GM23338 (cell line): Measurements from ENCODE around the gene PAPPA2. TPM values are rescaled to one million over a fixed set of nuclear protein-coding genes. Genes with fewer than 3 reads are reported as not detected.

Experiments
- ATAC-seq: fragments of 200-7000 bp; cut with Tn5 transposase; 3 replicates; pipeline ENCODE4 v1.9.1; 2020
- DNase-seq: peaks from one replicate; pipeline ENCODE4 v3.0.0-alpha.2; 2015; ENCODE audit warnings: low spot score
- H2AFZ ChIP-seq: fragments of 200-600 bp; sonication (generic); 2 replicates; pipeline ENCODE4 v1.8.0; 2016; ENCODE audit warnings: antibody characterized with exemption, mild to moderate bottlenecking, moderate library complexity
- H3F3A ChIP-seq: fragments of 200-600 bp; sonication (generic); replicated peaks from 2 replicates; pipeline ENCODE4 v1.8.0; 2017; ENCODE audit warnings: antibody characterized with exemption, mixed run types, low read depth
- H3K27ac ChIP-seq: fragments of 200-600 bp; sonication (generic); 2 replicates; pipeline ENCODE4 v1.6.1; 2016; ENCODE audit warnings: low read depth
- H3K27me3 ChIP-seq: fragments of 200-600 bp; sonication (generic); 2 replicates; pipeline ENCODE4 v1.8.0; 2016; ENCODE audit warnings: mild to moderate bottlenecking, mixed run types, moderate library complexity; ENCODE audit not compliant: insufficient read depth
- H3K36me3 ChIP-seq: fragments of 200-600 bp; sonication (generic); 2 replicates; pipeline ENCODE4 v1.8.0; 2016; ENCODE audit warnings: mild to moderate bottlenecking; ENCODE audit not compliant: insufficient read depth
- H3K4me1 ChIP-seq: fragments of 200-600 bp; sonication (generic); 2 replicates; pipeline ENCODE4 v1.8.0; 2016; ENCODE audit warnings: mild to moderate bottlenecking, moderate library complexity; ENCODE audit not compliant: insufficient read depth
- H3K4me2 ChIP-seq: fragments of 200-600 bp; sonication (generic); 2 replicates; pipeline ENCODE4 v1.7.1; 2017; ENCODE audit warnings: mixed run types
- H3K4me3 ChIP-seq: fragments of 200-600 bp; sonication (generic); 2 replicates; pipeline ENCODE4 v1.6.1; 2016; ENCODE audit warnings: mixed run types
- H3K79me2 ChIP-seq: fragments of 200-600 bp; sonication (generic); replicated peaks from 2 replicates; pipeline ENCODE4 v1.8.0; 2017; ENCODE audit warnings: mild to moderate bottlenecking; ENCODE audit not compliant: insufficient read depth
- H3K9me2 ChIP-seq: fragments of 200-600 bp; sonication (generic); 2 replicates; pipeline ENCODE4 v1.8.0; 2017; ENCODE audit not compliant: insufficient read depth
- H4K20me1 ChIP-seq: fragments of 200-600 bp; sonication (generic); replicated peaks from 2 replicates; pipeline ENCODE4 v1.8.0; 2017; ENCODE audit warnings: mild to moderate bottlenecking; ENCODE audit not compliant: insufficient read depth
- H3K27ac Mint-ChIP-seq: 2 replicates; pipeline ENCODE4 v1.8.0; 2020; ENCODE audit warnings: inconsistent platforms, mild to moderate bottlenecking, moderate library complexity, mixed read lengths
- H3K27me3 Mint-ChIP-seq: 3 replicates; pipeline ENCODE4 v1.8.0; 2022; ENCODE audit warnings: low read depth, mild to moderate bottlenecking, moderate library complexity, mixed read lengths, inconsistent platforms; ENCODE audit not compliant: insufficient read depth, poor library complexity
- H3K36me3 Mint-ChIP-seq: 3 replicates; pipeline ENCODE4 v1.8.0; 2021; ENCODE audit warnings: low read depth, mild to moderate bottlenecking, inconsistent platforms, moderate library complexity, mixed read lengths
- H3K4me1 Mint-ChIP-seq: 3 replicates; pipeline ENCODE4 v1.8.0; 2020; ENCODE audit warnings: mild to moderate bottlenecking, inconsistent platforms, mixed read lengths
- H3K4me3 Mint-ChIP-seq: 3 replicates; pipeline ENCODE4 v1.8.0; 2021; ENCODE audit warnings: moderate library complexity, mild to moderate bottlenecking, inconsistent platforms, mixed read lengths
- H3K9me3 Mint-ChIP-seq: 3 replicates; pipeline ENCODE4 v1.8.0; 2020; ENCODE audit warnings: moderate library complexity, mild to moderate bottlenecking, inconsistent platforms, mixed read lengths
- CREB1 ChIP-seq: fragments of 250-450 bp; sonication (Bioruptor Pico); IDR thresholded peaks from 2 replicates; pipeline ENCODE4 v1.5.0; 2020; ENCODE audit warnings: low read depth, mild to moderate bottlenecking, moderate library complexity
- EZH2 ChIP-seq: fragments of 200-600 bp; sonication (generic); IDR thresholded peaks from one replicate; pipeline ENCODE4 v1.8.0; 2017; ENCODE audit warnings: antibody characterized with exemption, mild to moderate bottlenecking, low read depth; ENCODE audit not compliant: unreplicated experiment
- EZH2phosphoT487 ChIP-seq: fragments of 200-600 bp; sonication (generic); IDR thresholded peaks from one replicate; pipeline ENCODE4 v1.8.1; 2018; ENCODE audit warnings: antibody characterized with exemption; ENCODE audit not compliant: unreplicated experiment
- JUNB ChIP-seq: IDR thresholded peaks from one replicate; pipeline ENCODE4 v1.6.1; 2016; ENCODE audit warnings: antibody characterized with exemption; ENCODE audit not compliant: unreplicated experiment
- POLR2AphosphoS5 ChIP-seq: IDR thresholded peaks from 2 replicates; pipeline ENCODE4 v1.6.1; 2016; ENCODE audit warnings: antibody characterized with exemption, low read depth
- STAT1 ChIP-seq: IDR thresholded peaks from one replicate; pipeline ENCODE4 v1.6.1; 2016; ENCODE audit warnings: antibody characterized with exemption; ENCODE audit not compliant: unreplicated experiment
- ZNF114 ChIP-seq: fragments of 250-450 bp; sonication (Bioruptor Pico); IDR thresholded peaks from 2 replicates; pipeline ENCODE4 v1.5.0; 2020; ENCODE audit warnings: mild to moderate bottlenecking, moderate library complexity
- ZNF331 ChIP-seq: fragments of 250-450 bp; sonication (Bioruptor Pico); IDR thresholded peaks from 2 replicates; pipeline ENCODE4 v1.5.0; 2020; ENCODE audit warnings: low read depth, mild to moderate bottlenecking, moderate library complexity
- polyA plus RNA-seq: library from polyadenylated mRNA; unstranded; fragments of >200 nt; fragmentation: Nextera tagmentation; extraction: Ambion mirVana; gene quantifications from 2 replicates; pipeline ENCODE4 v1.2.1, GENCODE V29; 2016
- total RNA-seq: library from RNA; depleted of rRNA; stranded (reverse); fragments of >200 nt; shearing (Covaris generic); gene quantifications from 2 replicates; pipeline ENCODE4 v1.2.3, GENCODE V29; 2014
- TF ChIP-seq, protein P1 (sequence below): IDR thresholded peaks from one replicate; pipeline ENCODE4 v1.6.1; 2018; ENCODE audit warnings: antibody characterized with exemption; ENCODE audit not compliant: unreplicated experiment
- TF ChIP-seq, protein P2 (sequence below): IDR thresholded peaks from 2 replicates; pipeline ENCODE4 v1.6.1; 2016; ENCODE audit warnings: antibody characterized with exemption
- TF ChIP-seq, protein P3 (sequence below), 2 experiments: fragments of 200-600 bp in 1 of 2; sonication (generic) in 1 of 2; conservative IDR thresholded peaks; 2 replicates each; pipeline versions ENCODE4 v1.5.1 to v1.6.1; 2016 to 2017; ENCODE audit warnings: antibody characterized with exemption in 2 of 2, low read depth in 2 of 2, mild to moderate bottlenecking in 2 of 2, moderate library complexity in 1 of 2
- TF ChIP-seq, protein P4 (sequence below): fragments of 250-450 bp; sonication (Bioruptor Pico); IDR thresholded peaks from 2 replicates; pipeline ENCODE4 v1.5.0; 2020; ENCODE audit warnings: mild to moderate bottlenecking, moderate library complexity

Gene PAPPA2
- total and polyA plus RNA-seq, 2 experiments from 2014 or later, result 1.4 to 1.7 TPM

DNA sequence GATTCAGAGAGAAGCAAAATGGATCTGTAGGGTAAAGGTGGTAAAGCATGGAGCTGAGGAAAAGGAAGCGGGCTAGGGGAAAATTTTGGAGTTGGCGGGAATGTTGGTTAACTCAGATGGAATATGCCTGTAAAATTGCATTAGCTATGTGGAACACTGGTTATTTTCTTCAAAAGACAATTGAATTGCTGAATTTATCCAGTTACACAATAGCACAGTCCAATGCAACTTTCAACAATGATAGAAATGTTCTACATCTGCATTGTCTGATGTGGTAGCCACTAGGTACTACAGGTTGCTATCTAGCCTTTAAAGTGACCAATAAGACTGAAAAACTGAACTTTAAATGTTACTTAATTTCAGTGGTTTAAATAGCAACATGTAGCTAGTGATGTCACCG lies 386.3 kb downstream of the PAPPA2 start:
- Histone ChIP-seq H3K4me1 (no peaks in the 10 kb centered on the region; the same call in 1 of the 2 replicates), H3K4me3 (no peak overlapping the region), H4K20me1 (no peaks in the 10 kb centered on the region), H2AFZ (no peak overlapping the region), H3K4me2 (no peak overlapping the region), H3K9me2 (no peaks in the 10 kb centered on the region), H3K27ac (no peak overlapping the region), H3F3A (no peaks in the 10 kb centered on the region), H3K27me3 (no peaks in the 10 kb centered on the region), H3K79me2 (no peaks in the 10 kb centered on the region), H3K36me3 (no peaks in the 10 kb centered on the region)
- H3K4me3 Mint-ChIP-seq, result no peak overlapping the region
- TF ChIP-seq, protein P1, sequence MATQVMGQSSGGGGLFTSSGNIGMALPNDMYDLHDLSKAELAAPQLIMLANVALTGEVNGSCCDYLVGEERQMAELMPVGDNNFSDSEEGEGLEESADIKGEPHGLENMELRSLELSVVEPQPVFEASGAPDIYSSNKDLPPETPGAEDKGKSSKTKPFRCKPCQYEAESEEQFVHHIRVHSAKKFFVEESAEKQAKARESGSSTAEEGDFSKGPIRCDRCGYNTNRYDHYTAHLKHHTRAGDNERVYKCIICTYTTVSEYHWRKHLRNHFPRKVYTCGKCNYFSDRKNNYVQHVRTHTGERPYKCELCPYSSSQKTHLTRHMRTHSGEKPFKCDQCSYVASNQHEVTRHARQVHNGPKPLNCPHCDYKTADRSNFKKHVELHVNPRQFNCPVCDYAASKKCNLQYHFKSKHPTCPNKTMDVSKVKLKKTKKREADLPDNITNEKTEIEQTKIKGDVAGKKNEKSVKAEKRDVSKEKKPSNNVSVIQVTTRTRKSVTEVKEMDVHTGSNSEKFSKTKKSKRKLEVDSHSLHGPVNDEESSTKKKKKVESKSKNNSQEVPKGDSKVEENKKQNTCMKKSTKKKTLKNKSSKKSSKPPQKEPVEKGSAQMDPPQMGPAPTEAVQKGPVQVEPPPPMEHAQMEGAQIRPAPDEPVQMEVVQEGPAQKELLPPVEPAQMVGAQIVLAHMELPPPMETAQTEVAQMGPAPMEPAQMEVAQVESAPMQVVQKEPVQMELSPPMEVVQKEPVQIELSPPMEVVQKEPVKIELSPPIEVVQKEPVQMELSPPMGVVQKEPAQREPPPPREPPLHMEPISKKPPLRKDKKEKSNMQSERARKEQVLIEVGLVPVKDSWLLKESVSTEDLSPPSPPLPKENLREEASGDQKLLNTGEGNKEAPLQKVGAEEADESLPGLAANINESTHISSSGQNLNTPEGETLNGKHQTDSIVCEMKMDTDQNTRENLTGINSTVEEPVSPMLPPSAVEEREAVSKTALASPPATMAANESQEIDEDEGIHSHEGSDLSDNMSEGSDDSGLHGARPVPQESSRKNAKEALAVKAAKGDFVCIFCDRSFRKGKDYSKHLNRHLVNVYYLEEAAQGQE, result no peak
- TF ChIP-seq POLR2AphosphoS5 (no peak), JUNB (no peak), EZH2 (no peak), ZNF331 (CRISPR knock-in tag) (no peak), CREB1 (CRISPR knock-in tag) (no peak), ZNF114 (CRISPR knock-in tag) (no peak), STAT1 (no peak), EZH2phosphoT487 (no peak)
- TF ChIP-seq, protein P2, sequence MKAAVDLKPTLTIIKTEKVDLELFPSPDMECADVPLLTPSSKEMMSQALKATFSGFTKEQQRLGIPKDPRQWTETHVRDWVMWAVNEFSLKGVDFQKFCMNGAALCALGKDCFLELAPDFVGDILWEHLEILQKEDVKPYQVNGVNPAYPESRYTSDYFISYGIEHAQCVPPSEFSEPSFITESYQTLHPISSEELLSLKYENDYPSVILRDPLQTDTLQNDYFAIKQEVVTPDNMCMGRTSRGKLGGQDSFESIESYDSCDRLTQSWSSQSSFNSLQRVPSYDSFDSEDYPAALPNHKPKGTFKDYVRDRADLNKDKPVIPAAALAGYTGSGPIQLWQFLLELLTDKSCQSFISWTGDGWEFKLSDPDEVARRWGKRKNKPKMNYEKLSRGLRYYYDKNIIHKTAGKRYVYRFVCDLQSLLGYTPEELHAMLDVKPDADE, result no peak
- TF ChIP-seq, protein P3, sequence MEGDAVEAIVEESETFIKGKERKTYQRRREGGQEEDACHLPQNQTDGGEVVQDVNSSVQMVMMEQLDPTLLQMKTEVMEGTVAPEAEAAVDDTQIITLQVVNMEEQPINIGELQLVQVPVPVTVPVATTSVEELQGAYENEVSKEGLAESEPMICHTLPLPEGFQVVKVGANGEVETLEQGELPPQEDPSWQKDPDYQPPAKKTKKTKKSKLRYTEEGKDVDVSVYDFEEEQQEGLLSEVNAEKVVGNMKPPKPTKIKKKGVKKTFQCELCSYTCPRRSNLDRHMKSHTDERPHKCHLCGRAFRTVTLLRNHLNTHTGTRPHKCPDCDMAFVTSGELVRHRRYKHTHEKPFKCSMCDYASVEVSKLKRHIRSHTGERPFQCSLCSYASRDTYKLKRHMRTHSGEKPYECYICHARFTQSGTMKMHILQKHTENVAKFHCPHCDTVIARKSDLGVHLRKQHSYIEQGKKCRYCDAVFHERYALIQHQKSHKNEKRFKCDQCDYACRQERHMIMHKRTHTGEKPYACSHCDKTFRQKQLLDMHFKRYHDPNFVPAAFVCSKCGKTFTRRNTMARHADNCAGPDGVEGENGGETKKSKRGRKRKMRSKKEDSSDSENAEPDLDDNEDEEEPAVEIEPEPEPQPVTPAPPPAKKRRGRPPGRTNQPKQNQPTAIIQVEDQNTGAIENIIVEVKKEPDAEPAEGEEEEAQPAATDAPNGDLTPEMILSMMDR (conservative IDR thresholded peaks at IDR 0.05; ENCODE audit: low read depth in 2 of 2), result no peak
- TF ChIP-seq, protein P4, sequence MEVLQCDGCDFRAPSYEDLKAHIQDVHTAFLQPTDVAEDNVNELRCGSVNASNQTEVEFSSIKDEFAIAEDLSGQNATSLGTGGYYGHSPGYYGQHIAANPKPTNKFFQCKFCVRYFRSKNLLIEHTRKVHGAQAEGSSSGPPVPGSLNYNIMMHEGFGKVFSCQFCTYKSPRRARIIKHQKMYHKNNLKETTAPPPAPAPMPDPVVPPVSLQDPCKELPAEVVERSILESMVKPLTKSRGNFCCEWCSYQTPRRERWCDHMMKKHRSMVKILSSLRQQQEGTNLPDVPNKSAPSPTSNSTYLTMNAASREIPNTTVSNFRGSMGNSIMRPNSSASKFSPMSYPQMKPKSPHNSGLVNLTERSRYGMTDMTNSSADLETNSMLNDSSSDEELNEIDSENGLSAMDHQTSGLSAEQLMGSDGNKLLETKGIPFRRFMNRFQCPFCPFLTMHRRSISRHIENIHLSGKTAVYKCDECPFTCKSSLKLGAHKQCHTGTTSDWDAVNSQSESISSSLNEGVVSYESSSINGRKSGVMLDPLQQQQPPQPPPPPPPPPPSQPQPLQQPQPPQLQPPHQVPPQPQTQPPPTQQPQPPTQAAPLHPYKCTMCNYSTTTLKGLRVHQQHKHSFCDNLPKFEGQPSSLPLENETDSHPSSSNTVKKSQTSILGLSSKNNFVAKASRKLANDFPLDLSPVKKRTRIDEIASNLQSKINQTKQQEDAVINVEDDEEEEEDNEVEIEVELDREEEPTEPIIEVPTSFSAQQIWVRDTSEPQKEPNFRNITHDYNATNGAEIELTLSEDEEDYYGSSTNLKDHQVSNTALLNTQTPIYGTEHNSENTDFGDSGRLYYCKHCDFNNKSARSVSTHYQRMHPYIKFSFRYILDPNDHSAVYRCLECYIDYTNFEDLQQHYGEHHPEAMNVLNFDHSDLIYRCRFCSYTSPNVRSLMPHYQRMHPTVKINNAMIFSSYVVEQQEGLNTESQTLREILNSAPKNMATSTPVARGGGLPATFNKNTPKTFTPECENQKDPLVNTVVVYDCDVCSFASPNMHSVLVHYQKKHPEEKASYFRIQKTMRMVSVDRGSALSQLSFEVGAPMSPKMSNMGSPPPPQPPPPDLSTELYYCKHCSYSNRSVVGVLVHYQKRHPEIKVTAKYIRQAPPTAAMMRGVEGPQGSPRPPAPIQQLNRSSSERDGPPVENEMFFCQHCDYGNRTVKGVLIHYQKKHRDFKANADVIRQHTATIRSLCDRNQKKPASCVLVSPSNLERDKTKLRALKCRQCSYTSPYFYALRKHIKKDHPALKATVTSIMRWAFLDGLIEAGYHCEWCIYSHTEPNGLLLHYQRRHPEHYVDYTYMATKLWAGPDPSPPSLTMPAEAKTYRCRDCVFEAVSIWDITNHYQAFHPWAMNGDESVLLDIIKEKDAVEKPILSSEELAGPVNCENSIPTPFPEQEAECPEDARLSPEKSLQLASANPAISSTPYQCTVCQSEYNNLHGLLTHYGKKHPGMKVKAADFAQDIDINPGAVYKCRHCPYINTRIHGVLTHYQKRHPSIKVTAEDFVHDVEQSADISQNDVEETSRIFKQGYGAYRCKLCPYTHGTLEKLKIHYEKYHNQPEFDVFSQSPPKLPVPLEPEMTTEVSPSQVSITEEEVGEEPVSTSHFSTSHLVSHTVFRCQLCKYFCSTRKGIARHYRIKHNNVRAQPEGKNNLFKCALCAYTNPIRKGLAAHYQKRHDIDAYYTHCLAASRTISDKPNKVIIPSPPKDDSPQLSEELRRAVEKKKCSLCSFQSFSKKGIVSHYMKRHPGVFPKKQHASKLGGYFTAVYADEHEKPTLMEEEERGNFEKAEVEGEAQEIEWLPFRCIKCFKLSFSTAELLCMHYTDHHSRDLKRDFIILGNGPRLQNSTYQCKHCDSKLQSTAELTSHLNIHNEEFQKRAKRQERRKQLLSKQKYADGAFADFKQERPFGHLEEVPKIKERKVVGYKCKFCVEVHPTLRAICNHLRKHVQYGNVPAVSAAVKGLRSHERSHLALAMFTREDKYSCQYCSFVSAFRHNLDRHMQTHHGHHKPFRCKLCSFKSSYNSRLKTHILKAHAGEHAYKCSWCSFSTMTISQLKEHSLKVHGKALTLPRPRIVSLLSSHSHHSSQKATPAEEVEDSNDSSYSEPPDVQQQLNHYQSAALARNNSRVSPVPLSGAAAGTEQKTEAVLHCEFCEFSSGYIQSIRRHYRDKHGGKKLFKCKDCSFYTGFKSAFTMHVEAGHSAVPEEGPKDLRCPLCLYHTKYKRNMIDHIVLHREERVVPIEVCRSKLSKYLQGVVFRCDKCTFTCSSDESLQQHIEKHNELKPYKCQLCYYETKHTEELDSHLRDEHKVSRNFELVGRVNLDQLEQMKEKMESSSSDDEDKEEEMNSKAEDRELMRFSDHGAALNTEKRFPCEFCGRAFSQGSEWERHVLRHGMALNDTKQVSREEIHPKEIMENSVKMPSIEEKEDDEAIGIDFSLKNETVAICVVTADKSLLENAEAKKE (CRISPR knock-in tag), result no peak
- no peak for DNase-seq
- no peak for ATAC-seq
- H3K27ac Mint-ChIP-seq, result no peak overlapping the region
- peaks cover 11% of the 10 kb centered on the region for H3K4me1 Mint-ChIP-seq
- no peaks in the 10 kb centered on the region for H3K27me3 Mint-ChIP-seq
- H3K36me3 Mint-ChIP-seq, result no peaks in the 10 kb centered on the region
- H3K9me3 Mint-ChIP-seq, result no peaks in the 10 kb centered on the region
